Kidney (tissue), 14 donors: Measurements from ENCODE around the gene NATD1. TPM values are rescaled to one million over a fixed set of nuclear protein-coding genes. Genes with fewer than 3 reads are reported as not detected.

ENCODE experiments used
- DNase-seq, 5 donors: peaks; one replicate each; pipeline ENCODE4 v3.0.0-alpha.2; 2013 to 2020
- FAIRE-seq: peaks from 2 replicates; lab custom pipeline; 2012; peaks lifted over from hg19 to GRCh38; lab: Jason Lieb, UNC
- H3K27ac ChIP-seq, 2 donors: one replicate each; pipeline ENCODE4 v1.7.0; 2013; ENCODE audit warnings: low read depth in 2 of 2, low read length in 2 of 2, inconsistent platforms in 1 of 2
- H3K27me3 ChIP-seq: one replicate; pipeline ENCODE4 v1.7.1; 2013; ENCODE audit warnings: low read length, inconsistent platforms; ENCODE audit not compliant: control insufficient read depth, insufficient read depth
- H3K36me3 ChIP-seq, 3 donors: one replicate each; pipeline versions ENCODE4 v1.7.0 to v1.7.1; 2013; ENCODE audit warnings: low read length in 3 of 3, control low read depth in 1 of 3, inconsistent platforms in 1 of 3; ENCODE audit not compliant: insufficient read depth in 3 of 3, control insufficient read depth in 2 of 3
- H3K4me1 ChIP-seq, 3 donors: one replicate each; pipeline versions ENCODE4 v1.7.0 to v1.7.1; 2013; ENCODE audit warnings: low read length in 3 of 3, inconsistent platforms in 1 of 3, low read depth in 1 of 3; ENCODE audit not compliant: control insufficient read depth in 2 of 3, insufficient read depth in 2 of 3
- H3K4me3 ChIP-seq, 3 donors: one replicate each; pipeline versions ENCODE4 v1.7.0 to v1.8.1; 2013; ENCODE audit warnings: low read length in 3 of 3, control low read depth in 1 of 3, inconsistent platforms in 1 of 3
- H3K9ac ChIP-seq, 3 donors: one replicate each; pipeline versions ENCODE4 v1.7.0 to v1.7.1; 2013; ENCODE audit warnings: low read length in 3 of 3, control low read depth in 1 of 3, inconsistent platforms in 1 of 3
- H3K9me3 ChIP-seq, 3 donors: one replicate each; pipeline versions ENCODE4 v1.7.0 to v1.7.1; 2013; ENCODE audit warnings: low read length in 3 of 3, control low read depth in 1 of 3, inconsistent platforms in 1 of 3; ENCODE audit not compliant: control insufficient read depth in 2 of 3, insufficient read depth in 1 of 3
- CTCF ChIP-seq: IDR thresholded peaks from 3 replicates; pipeline ENCODE4 v1.5.1; 2012; ENCODE audit warnings: mild to moderate bottlenecking, moderate library complexity, borderline replicate concordance; ENCODE audit not compliant: insufficient read depth; ENCODE audit errors: extremely low read depth
- intact Hi-C: fragments of 100-400 bp; cut with DNase I; formaldehyde crosslinking; loops from one replicate; pipeline ENCODE4 v1.11.1; 2022
- polyA plus RNA-seq: library from polyadenylated mRNA; stranded (reverse); fragments of 350-450 nt; fragmentation: Illumina TruSeq; extraction: RNeasy Lipid Tissue Mini Kit (QIAGEN cat#74804); gene quantifications from one replicate; pipeline ENCODE4 v1.2.3, GENCODE V29; 2014; ENCODE audit warnings: low read depth, low replicate concordance; ENCODE audit not compliant: insufficient read depth
- total RNA-seq: library from RNA; stranded (reverse); fragmentation: NEBNext Ultra II Directional; extraction: Animal tissue kit (Norgen Biotek cat#: 25700); gene quantifications from one replicate; pipeline ENCODE4 v1.2.1, GENCODE V29; 2021
- donor health status: control.
- donor health status: control.
- donor health status: control.
- donor health status: control.
- donor health status: control.
- donor health status: DM: yes; HTN: yes; CAD: no.
- donor health status: Normal renal cell carcinoma (clear cell type).

Gene NATD1
- total and polyA plus RNA-seq, 2 donors from 2014 or later = 5.0 to 14.2 TPM

DNA sequence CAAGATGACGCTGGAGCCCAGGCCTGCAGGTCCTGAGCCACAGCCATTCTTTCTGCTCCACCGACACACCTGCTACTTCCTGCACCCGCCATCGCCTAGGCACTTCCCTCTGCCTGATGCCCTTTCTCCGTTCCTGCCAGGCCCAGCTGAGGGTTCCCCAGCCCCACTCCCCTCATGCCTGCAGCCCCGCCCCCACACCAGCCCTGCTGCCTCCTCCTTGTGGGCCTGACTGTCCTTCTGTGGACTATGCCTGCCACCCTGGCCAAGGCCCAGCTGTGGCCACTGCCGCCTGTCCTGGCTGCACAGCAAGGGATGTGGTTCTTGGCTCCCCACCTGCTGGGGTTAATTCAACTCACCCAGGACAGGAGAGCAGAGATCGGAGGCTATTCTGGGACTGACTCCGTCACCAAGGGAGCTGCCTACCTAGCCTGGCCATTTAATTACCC, 7.5 kb downstream of the NATD1 start:
- H3K9ac ChIP-seq = no peak overlapping the region
- peaks cover 0 to 14% (median 11%) of the 10 kb centered on the region in 3 donors for H3K4me1 ChIP-seq
- no peak overlapping the region for H3K27ac ChIP-seq
- no peak overlapping the region for H3K4me3 ChIP-seq
- H3K9me3 ChIP-seq = no peaks in the 10 kb centered on the region
- DNase-seq (no peak), FAIRE-seq (no peak)
- intact Hi-C loops = no loop called here
- no peaks in the 10 kb centered on the region for H3K36me3 ChIP-seq
- no peak for TF ChIP-seq CTCF
- no peaks in the 10 kb centered on the region for H3K27me3 ChIP-seq

DNA sequence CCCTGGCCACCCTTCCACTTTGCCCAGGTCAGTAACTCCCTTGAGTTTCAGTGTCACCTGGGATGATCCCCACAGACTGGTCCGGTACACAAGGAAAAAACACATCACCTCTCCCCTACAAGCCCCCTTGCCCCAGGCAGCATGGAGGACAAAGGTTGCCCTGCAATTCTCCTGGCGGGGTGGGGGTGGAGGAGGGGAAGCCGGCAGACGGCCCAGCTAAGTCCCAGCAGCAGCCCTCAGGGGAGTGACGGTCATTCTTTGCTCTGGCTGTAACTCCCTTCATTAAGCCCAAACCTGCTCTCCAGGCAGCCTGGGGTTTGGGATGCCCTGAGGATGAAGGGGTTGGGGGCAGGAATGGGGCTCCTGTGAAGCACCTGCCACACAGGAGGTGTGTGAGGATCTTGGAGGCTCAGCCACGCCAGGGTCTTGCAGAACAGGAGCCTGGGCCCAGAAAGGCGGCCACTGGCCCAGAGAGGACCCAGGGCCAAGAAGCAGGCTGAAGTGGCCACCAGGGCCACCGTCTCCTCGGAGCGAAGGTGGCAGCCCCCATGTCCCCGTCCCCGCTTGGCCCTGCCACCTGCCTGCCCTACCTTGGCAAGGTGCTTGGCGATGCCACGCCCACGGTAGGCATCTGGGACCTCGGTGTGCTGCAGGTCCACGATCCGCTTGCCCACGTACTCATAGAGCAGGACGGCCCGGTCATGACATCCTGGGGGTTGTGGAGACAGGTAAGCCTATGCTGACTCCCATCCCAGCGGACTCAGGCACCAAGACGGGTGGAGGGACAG, 9.5 kb downstream of the NATD1 start:
- Histone ChIP-seq H3K9ac (no peak overlapping the region), H3K36me3 (no peaks in the 10 kb centered on the region), H3K4me3 (no peak overlapping the region), H3K9me3 (no peaks in the 10 kb centered on the region), H3K4me1 (peaks cover 0 to 14% (median 11%) of the 10 kb centered on the region in 3 donors), H3K27ac (no peak overlapping the region), H3K27me3 (no peaks in the 10 kb centered on the region)
- no peak for DNase-seq
- FAIRE-seq = no peak
- TF ChIP-seq CTCF = no peak
- intact Hi-C loops = no loop called here

GRCh38 chr17:21242780-21243515, 10.3 kb downstream of the NATD1 start:
- no peaks in the 10 kb centered on the region for H3K27me3 ChIP-seq
- intact Hi-C loops = no loop called here
- no peaks in the 10 kb centered on the region for H3K9me3 ChIP-seq
- no peak for FAIRE-seq
- no peak for TF ChIP-seq CTCF
- H3K9ac ChIP-seq = no peak overlapping the region
- DNase-seq = no peak
- H3K4me1 ChIP-seq = peaks cover 0 to 14% (median 11%) of the 10 kb centered on the region in 3 donors
- H3K36me3 ChIP-seq = no peaks in the 10 kb centered on the region
- H3K27ac ChIP-seq = no peak overlapping the region
- H3K4me3 ChIP-seq = no peak overlapping the region
